ENCODE measurements around the gene OR51B2.

The OR51B2 gene

GRCh38 chr11:5280582-5281102 is 43.5 kb downstream of the OR51B2 start:
- peak in 1 of 2 experiments; percentile 34 for DNase-seq

DNA sequence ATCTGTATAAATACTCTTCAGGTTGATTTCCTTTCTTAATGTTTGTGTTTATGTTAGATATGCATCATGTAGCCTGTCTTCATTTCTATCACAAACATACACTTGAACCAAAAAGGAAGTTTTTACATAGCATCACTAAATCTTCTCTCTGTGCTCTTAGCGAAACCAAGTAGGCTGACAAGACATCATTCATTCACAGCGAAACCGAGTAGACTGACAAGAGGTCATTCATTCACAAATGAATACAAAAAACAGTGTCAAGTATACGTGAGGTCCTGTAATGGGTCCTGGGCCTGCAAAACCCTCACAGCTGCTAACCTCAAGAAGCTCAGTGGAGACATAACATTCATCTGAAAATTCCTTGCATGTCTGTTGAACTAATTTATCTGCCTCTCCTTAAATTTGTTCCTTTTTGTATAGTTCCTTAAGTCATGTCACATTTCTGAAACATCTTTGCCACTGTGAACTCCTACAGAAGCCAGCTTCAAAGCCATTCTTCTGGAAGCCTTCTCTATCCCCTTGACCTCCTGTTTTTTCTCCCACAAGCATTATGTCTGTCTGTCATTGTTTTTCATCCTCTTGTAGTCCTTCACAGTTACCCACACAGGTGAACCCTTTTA is 44.5 kb downstream of the OR51B2 start:
- no peak for DNase-seq

GRCh38 chr11:5277807-5278382 is 46.2 kb downstream of the OR51B2 start:
- no peak for DNase-seq

DNA sequence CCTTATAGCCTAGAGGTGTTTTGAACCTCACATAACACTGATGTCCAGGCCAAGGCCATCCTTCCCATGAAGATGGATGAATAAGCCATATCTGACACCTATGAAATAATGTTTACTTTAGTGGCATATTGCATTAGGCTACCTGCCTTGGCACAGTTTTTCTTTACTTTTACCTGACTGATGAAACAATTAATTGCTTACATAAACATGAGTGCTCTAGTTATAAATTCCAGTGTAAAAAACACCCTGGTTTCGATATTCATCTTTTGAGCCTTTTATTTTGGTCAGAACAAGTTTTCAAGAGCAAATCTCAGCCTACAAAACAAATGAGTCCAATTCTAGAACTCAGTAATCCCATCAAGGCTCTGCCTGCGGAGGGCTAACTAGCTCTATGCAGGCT is 47.4 kb downstream of the OR51B2 start:
- no peak for DNase-seq

DNA sequence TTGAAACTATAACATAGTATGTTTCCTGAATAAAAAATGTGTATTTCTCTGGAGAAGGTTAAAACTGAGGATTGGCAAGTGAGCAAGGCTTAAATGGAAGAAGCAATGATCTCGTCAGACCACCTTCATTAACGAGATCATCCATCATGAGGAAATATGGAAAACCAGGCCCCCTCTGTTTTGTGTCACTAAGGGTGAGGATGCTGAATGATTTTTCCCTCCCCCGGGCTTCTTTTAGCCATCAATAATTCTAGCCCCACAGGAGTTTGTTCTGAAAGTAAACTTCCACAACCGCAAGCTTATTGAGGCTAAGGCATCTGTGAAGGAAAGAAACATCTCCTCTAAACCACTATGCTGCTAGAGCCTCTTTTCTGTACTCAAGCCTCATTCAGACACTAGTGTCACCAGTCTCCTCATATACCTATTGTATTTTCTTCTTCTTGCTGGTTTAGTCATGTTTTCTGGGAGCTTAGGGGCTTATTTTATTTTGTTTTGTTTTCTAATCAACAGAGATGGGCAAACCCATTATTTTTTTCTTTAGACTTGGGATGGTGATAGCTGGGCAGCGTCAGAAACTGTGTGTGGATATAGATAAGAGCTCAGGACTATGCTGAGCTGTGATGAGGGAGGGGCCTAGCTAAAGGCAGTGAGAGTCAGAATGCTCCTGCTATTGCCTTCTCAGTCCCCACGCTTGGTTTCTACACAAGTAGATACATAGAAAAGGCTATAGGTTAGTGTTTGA is 48.6 kb downstream of the OR51B2 start:
- no peak for DNase-seq

GRCh38 chr11:5274395-5274794 is 49.7 kb downstream of the OR51B2 start:
- no peak for DNase-seq
